ENCODE measurements around the gene RAET1E. TPM values are rescaled to one million over a fixed set of nuclear protein-coding genes. Genes with fewer than 3 reads are reported as not detected.
"Not testable (repeated sequence)": the region's sequence is repeated elsewhere in the genome, so short reads cannot be mapped to it uniquely, and the experiment has no call there.

The RAET1E gene
- total RNA-seq, 1 donor from 2014 or later, result not detected

DNA sequence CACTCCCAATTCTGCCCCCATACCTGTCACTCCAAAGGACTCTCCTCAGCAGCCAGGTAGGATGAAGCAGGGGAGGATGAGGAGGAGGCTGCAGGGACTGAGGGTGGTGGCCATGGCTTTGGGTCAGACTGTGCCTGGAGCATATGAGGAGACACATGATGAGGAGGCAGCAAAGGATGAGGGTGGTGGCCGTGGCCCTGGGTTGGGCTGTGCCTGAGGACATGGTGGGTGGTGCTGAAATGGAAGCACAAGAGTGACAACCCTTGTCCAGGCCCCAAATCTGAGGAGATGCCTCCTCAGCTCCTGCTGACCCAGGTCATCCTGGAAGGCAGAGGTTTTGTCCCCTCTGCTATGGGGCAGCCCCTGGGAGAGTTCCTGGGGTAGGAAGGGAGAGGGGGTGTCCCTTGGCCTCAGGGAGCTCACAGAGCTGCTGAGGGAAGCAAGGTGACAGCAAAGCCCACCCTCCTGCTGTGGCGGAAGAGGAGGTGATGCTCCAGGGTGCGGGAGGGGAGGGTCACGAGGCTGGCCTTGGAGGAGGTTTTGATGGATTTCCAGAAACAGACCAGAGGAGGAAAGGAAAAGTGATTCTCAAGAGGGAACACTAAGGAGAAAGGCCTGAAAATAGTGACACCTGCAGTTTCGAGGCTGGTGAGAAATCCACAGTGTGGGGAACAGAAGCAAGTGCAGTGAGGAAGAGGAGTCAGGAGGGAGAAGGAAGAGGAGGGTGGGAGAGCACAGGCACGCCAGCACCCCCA, 20.4 kb upstream of the RAET1E start:
- H3K27me3 ChIP-seq (ENCODE audit: control insufficient read depth, insufficient read depth, low read length), result peaks cover 8% of the 10 kb centered on the region
- TF ChIP-seq CTCF (IDR thresholded peaks at IDR 0.05; ENCODE audit: insufficient read depth, low read length, poor library complexity, severe bottlenecking), result no peak
- no peak for DNase-seq (ENCODE audit: low read depth)
- no peaks in the 10 kb centered on the region for H3K36me3 ChIP-seq (ENCODE audit: control insufficient read depth, insufficient read depth, low read length)
- no peak overlapping the region for H3K4me3 ChIP-seq (ENCODE audit: low read depth, low read length)

DNA sequence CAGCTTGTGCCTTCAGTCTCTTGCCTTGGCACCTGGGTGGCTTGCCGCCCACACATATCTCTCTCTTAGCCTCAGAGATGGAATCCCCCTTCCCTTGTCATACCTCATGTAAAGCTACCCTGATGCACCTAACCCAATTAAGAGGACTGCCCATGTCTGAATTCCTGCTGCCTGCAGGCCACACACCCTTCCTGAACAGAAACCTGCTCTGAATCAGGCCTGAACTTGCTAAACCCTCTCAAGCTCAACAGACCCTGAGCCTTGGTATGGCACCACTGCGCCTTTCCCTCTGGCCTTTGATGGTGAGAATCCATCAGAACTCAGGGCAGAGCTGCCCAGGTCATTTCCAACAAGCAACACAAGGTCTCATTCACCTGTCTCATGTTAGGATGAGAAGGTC, 19.8 kb upstream of the RAET1E start:
- no peaks in the 10 kb centered on the region for H3K36me3 ChIP-seq (ENCODE audit: control insufficient read depth, insufficient read depth, low read length)
- no peak for DNase-seq (ENCODE audit: low read depth)
- H3K27me3 ChIP-seq (ENCODE audit: control insufficient read depth, insufficient read depth, low read length), result peaks cover 11% of the 10 kb centered on the region
- H3K4me3 ChIP-seq (ENCODE audit: low read depth, low read length), result no peak overlapping the region
- TF ChIP-seq CTCF (IDR thresholded peaks at IDR 0.05; ENCODE audit: insufficient read depth, low read length, poor library complexity, severe bottlenecking), result no peak

DNA sequence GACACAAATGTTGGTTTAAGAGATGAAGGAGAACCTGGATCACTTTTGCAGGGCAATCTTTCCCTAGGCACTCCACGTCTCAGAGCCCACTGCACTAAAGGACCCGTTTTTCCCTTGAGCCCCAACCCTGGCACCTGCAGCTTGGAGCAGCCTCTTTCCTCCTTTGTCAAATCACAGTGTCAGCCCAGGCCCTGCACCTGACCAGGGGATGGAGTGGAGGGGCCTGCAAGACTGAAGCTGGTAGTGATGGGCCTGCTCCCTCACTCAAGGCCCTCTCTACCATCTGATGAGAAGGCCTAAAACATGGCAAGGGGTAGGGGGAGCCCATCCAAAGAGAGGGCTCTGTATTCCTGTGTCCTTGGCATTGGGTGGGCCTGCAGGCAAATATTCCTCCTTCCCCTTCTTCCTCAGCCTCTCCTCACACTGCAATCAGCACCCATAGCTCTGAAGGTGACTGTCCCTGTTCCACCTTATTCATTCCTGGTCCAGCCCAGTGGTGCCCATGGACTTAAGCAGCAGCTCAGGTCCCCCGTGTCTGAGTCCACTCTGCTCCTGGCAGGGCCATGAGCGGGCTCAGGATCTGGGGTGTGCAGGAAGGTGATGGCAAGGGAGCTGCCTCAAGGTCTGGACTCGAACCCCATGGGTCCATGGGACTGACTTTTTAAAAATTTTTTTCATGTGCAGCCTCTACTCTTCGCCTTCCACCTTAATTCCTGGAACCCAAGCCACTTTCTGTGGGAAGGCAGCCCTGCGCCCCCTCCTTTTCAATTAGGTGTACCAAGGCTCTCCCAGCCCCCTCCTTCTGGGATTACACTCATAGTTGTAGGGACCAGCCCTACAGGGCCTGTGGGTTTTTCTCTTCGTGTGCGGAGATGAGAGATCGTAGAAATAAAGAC, 18.3 kb upstream of the RAET1E start:
- Histone ChIP-seq H3K27me3 (ENCODE audit: control insufficient read depth, insufficient read depth, low read length) (peaks cover 6% of the 10 kb centered on the region), H3K36me3 (ENCODE audit: control insufficient read depth, insufficient read depth, low read length) (no peaks in the 10 kb centered on the region), H3K4me3 (ENCODE audit: low read depth, low read length) (no peak overlapping the region)
- no peak for DNase-seq (ENCODE audit: low read depth)
- no peak for TF ChIP-seq CTCF (IDR thresholded peaks at IDR 0.05; ENCODE audit: insufficient read depth, low read length, poor library complexity, severe bottlenecking)

- Histone ChIP-seq H3K36me3 (ENCODE audit: control insufficient read depth, insufficient read depth, low read length) (no peaks in the 10 kb centered on the region), H3K4me3 (ENCODE audit: low read depth, low read length) (no peak overlapping the region), H3K27me3 (ENCODE audit: control insufficient read depth, insufficient read depth, low read length) (peaks cover 6% of the 10 kb centered on the region)
- TF ChIP-seq CTCF (IDR thresholded peaks at IDR 0.05; ENCODE audit: insufficient read depth, low read length, poor library complexity, severe bottlenecking), result no peak
- DNase-seq (ENCODE audit: low read depth), result no peak
Measured at GRCh38 chr6:149913540-149914240, 15.8 kb upstream of the RAET1E start.

DNA sequence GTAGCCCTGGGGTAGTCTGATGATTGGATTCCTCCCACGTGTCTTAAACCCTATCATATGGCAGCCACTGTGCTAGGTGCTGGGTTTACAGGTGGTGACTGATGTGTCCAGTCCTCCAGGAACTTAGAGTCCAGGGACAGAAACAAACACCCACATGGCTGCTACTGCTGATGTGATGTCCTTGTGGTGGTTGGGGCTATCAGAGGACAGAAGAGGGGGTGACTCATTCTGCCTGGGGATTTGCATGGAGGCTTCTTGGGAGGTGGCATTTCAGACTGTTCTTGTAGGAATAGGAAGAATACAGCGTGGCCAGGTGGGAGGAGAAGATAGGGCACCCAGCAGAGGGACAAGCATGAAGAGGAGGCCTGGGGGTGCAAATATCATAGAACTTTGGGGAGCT, 15.2 kb upstream of the RAET1E start:
- Histone ChIP-seq H3K4me3 (ENCODE audit: low read depth, low read length) (no peak overlapping the region), H3K27me3 (ENCODE audit: control insufficient read depth, insufficient read depth, low read length) (peaks cover 4% of the 10 kb centered on the region), H3K36me3 (ENCODE audit: control insufficient read depth, insufficient read depth, low read length) (no peaks in the 10 kb centered on the region)
- DNase-seq (ENCODE audit: low read depth), result no peak
- TF ChIP-seq CTCF (IDR thresholded peaks at IDR 0.05; ENCODE audit: insufficient read depth, low read length, poor library complexity, severe bottlenecking), result no peak

GRCh38 chr6:149912680-149913079, 14.8 kb upstream of the RAET1E start:
- H3K36me3 ChIP-seq (ENCODE audit: control insufficient read depth, insufficient read depth, low read length); H3K4me3 ChIP-seq (ENCODE audit: low read depth, low read length); DNase-seq (ENCODE audit: low read depth); H3K27me3 ChIP-seq (ENCODE audit: control insufficient read depth, insufficient read depth, low read length): not testable (repeated sequence)
